ENCODE data around the gene CCDC110. TPM values are rescaled to one million over a fixed set of nuclear protein-coding genes. Genes with fewer than 3 reads are reported as not detected.

CCDC110 gene
- polyA plus RNA-seq, 2 of the 4 experiments (the other 2 are of a cell fraction): 0.06 TPM; not detected in 1

DNA sequence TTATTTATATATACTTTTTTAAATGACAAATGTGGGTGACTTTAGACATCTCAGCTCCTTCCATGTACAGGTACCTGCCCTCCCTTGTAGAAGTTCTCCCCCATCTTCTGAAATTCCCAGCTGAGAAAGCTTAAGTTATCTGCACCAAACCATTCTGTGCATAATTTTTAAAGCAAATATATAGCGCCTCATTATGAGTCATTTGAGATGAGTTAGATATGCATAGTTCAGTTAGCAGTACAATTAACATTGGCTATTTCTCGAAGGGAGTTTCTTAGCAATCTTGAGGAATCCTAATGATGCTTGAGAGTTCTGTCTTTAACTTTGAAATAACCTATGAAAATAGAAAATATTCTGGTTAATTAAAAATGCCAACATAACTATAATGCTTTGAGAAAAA lies 26.3 kb downstream of the CCDC110 start (continued):
- TF ChIP-seq, protein P1, sequence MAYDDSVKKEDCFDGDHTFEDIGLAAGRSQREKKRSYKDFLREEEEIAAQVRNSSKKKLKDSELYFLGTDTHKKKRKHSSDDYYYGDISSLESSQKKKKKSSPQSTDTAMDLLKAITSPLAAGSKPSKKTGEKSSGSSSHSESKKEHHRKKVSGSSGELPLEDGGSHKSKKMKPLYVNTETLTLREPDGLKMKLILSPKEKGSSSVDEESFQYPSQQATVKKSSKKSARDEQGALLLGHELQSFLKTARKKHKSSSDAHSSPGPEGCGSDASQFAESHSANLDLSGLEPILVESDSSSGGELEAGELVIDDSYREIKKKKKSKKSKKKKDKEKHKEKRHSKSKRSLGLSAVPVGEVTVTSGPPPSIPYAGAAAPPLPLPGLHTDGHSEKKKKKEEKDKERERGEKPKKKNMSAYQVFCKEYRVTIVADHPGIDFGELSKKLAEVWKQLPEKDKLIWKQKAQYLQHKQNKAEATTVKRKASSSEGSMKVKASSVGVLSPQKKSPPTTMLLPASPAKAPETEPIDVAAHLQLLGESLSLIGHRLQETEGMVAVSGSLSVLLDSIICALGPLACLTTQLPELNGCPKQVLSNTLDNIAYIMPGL (CRISPR knock-in tag; IDR thresholded peaks at IDR 0.05; ENCODE audit: borderline replicate concordance): no peak
- TF ChIP-seq ZNF302 (CRISPR knock-in tag; IDR thresholded peaks at IDR 0.05) (no peak), POLR2AphosphoS2 (conservative IDR thresholded peaks at IDR 0.05; ENCODE audit: low read length) (no peak)

DNA sequence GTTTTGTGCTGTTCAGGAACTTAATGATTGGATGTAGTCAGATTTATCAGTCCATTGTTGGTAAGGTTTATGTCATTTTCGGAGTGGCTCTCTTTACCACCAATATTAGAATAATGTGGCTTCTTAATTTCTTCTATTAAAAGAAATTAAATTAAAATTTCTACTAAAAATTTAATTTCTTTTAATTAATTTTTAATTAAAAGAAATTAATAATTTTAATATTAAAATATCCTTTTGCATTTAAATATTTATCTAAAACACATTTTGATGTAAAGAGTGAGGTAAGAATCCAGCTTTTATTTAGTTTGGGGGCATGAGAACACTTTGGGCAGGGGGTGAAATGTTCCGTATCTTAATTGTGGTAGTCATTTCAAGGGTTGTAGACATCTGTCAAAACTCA lies 30.1 kb downstream of the CCDC110 start:
- no peak overlapping the region for H3K4me3 ChIP-seq
- WGBS (ENCODE audit: missing lambda C conversion rate): 66% methylated on average over 2 of the region's 2 CpGs
- H3K4me1 ChIP-seq: no peaks in the 10 kb centered on the region
- no peak for FAIRE-seq
- H3K27ac ChIP-seq: no peak overlapping the region
- no peak overlapping the region for H3K4me2 ChIP-seq
- ChIA-PET CTCF (no interaction called here), POLR2A (no interaction called here)
- no peaks in the 10 kb centered on the region for H3K9me3 ChIP-seq
- ATAC-seq: no peak
- DNase-seq (ENCODE audit: low read depth in 1 of 2, low spot score in 1 of 2): no peak
- TF ChIP-seq HDAC2 (IDR thresholded peaks at IDR 0.05): no peak

DNA sequence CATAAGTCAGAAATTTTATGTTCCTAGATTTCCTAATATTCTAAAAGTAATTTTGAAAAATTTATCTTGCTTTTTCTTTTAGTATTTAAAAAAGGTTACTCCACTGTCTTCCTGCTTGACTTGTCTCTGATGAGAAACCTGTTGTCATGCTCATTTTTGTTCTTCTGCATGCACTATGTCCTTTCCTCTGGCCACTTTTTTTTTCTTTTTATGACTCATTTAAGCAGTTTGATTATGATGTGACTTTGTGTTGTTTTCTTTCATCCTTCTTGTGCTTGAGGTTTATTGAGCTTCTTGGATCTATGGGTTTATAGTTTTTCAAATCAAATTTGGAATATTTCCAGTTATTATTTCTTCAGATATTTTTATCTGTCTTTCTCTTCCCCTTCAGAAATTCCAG lies 33.7 kb downstream of the CCDC110 start:
- no peak for TF ChIP-seq HEYL (CRISPR knock-in tag; IDR thresholded peaks at IDR 0.05)
- no peak for TF ChIP-seq EHMT2 (IDR thresholded peaks at IDR 0.05; ENCODE audit: low read depth)
- TF ChIP-seq SMC3 (IDR thresholded peaks at IDR 0.05): no peak
- no peak overlapping the region for H3K4me2 ChIP-seq
- ChIA-PET POLR2A (no interaction called here), CTCF (no interaction called here)
- H3K9me3 ChIP-seq: no peaks in the 10 kb centered on the region
- ATAC-seq (no peak), FAIRE-seq (no peak), DNase-seq (ENCODE audit: low read depth in 1 of 2, low spot score in 1 of 2) (no peak)
- no peaks in the 10 kb centered on the region for H3K4me1 ChIP-seq
- no peak overlapping the region for H3K4me3 ChIP-seq
- no peak overlapping the region for H3K27ac ChIP-seq

DNA sequence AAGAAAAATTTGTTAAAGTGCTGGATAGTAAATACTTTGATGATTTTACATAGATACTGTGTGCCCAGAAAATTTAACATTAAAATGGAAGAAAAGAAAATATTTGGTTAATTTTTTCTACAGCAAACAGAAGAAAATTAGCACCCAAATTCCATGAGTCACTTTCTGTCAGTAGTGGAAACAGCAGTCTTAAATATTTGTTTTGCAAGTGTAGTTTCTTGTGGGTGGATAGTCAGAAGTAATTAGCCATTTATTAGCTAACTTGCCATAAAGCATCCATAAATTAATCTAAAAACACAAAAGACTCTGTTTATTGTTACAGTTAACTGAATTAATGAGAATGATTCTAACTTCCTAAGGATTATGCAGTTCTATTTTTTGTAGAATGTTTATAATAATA lies 36.1 kb downstream of the CCDC110 start:
- H3K4me1 ChIP-seq: no peaks in the 10 kb centered on the region
- ChIA-PET CTCF (no interaction called here), POLR2A (no interaction called here)
- H3K4me2 ChIP-seq: no peak overlapping the region
- ATAC-seq (no peak), DNase-seq (ENCODE audit: low read depth in 1 of 2, low spot score in 1 of 2) (no peak), FAIRE-seq (no peak)
- TF ChIP-seq EP300 (IDR thresholded peaks at IDR 0.05): no peak
- TF ChIP-seq JUN (IDR thresholded peaks at IDR 0.05): no peak
- TF ChIP-seq, protein P2, sequence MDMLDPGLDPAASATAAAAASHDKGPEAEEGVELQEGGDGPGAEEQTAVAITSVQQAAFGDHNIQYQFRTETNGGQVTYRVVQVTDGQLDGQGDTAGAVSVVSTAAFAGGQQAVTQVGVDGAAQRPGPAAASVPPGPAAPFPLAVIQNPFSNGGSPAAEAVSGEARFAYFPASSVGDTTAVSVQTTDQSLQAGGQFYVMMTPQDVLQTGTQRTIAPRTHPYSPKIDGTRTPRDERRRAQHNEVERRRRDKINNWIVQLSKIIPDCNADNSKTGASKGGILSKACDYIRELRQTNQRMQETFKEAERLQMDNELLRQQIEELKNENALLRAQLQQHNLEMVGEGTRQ (IDR thresholded peaks at IDR 0.05): no peak
- TF ChIP-seq HOXB5 (CRISPR knock-in tag; IDR thresholded peaks at IDR 0.05): no peak
- no peak for TF ChIP-seq ESRRA (IDR thresholded peaks at IDR 0.05; ENCODE audit: borderline replicate concordance, low read length)
- TF ChIP-seq CHD2 (IDR thresholded peaks at IDR 0.05; ENCODE audit: low read length, partially characterized antibody): no peak
- TF ChIP-seq HOXB13 (CRISPR knock-in tag; IDR thresholded peaks at IDR 0.05; ENCODE audit: low read depth): no peak
- no peak for TF ChIP-seq CBX8 (IDR thresholded peaks at IDR 0.05)
- TF ChIP-seq, protein P3, sequence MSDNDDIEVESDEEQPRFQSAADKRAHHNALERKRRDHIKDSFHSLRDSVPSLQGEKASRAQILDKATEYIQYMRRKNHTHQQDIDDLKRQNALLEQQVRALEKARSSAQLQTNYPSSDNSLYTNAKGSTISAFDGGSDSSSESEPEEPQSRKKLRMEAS (IDR thresholded peaks at IDR 0.05): no peak
- TF ChIP-seq MAFK (IDR thresholded peaks at IDR 0.05; ENCODE audit: partially characterized antibody): no peak
- TF ChIP-seq RCOR1 (IDR thresholded peaks at IDR 0.05; ENCODE audit: low read depth, low read length): no peak
- TF ChIP-seq, protein P4, sequence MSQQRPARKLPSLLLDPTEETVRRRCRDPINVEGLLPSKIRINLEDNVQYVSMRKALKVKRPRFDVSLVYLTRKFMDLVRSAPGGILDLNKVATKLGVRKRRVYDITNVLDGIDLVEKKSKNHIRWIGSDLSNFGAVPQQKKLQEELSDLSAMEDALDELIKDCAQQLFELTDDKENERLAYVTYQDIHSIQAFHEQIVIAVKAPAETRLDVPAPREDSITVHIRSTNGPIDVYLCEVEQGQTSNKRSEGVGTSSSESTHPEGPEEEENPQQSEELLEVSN (IDR thresholded peaks at IDR 0.05; ENCODE audit: borderline replicate concordance, low read depth): no peak
- TF ChIP-seq MYC (IDR thresholded peaks at IDR 0.05; ENCODE audit: borderline replicate concordance, low read length): no peak
- TF ChIP-seq JUNB (IDR thresholded peaks at IDR 0.05): no peak
- H3K27ac ChIP-seq: no peak overlapping the region
- no peak overlapping the region for H3K4me3 ChIP-seq
- H3K9me3 ChIP-seq: no peaks in the 10 kb centered on the region
